ENCODE results near the gene FBXO36. TPM values are rescaled to one million over a fixed set of nuclear protein-coding genes. Genes with fewer than 3 reads are reported as not detected.

Gene FBXO36
- total and polyA plus RNA-seq, 2 of the 8 experiments (the other 6 are each of a cell fraction or from before 2014, with no cell fraction given), result 3.4 TPM

- TF ChIP-seq ATF3 (IDR thresholded peaks at IDR 0.05; ENCODE audit: insufficient read depth, low read depth, low read length) (no peak), HDAC2 (IDR thresholded peaks at IDR 0.05; ENCODE audit: borderline replicate concordance in 1 of 2, low read depth in 2 of 2, low read length in 2 of 2) (no peak), TAF1 (IDR thresholded peaks at IDR 0.05; ENCODE audit: low read depth, low read length) (no peak), RXRA (IDR thresholded peaks at IDR 0.05; ENCODE audit: insufficient read depth, low read depth, low read length) (no peak), ZNF274 (IDR thresholded peaks at IDR 0.05; ENCODE audit: borderline replicate concordance, extremely low read depth, low read length) (no peak), SP1 (IDR thresholded peaks at IDR 0.05; ENCODE audit: low read depth, low read length) (peak; percentile 87), CTBP2 (IDR thresholded peaks at IDR 0.05; ENCODE audit: borderline replicate concordance, insufficient read depth, insufficient read length, low read length) (no peak), TBP (IDR thresholded peaks at IDR 0.05; ENCODE audit: low read depth, low read length) (no peak), USF2 (IDR thresholded peaks at IDR 0.05; ENCODE audit: low read length) (no peak)
Measured at GRCh38 chr2:229980431-229981184, 58.3 kb downstream of the FBXO36 start (continued).
